Neuron (in vitro differentiated cells): ENCODE measurements around the gene PLA2G6.

ENCODE experiments used
- H2AFZ ChIP-seq: one replicate; pipeline ENCODE4 v1.6.1; 2013; ENCODE audit warnings: low read depth, mild to moderate bottlenecking, inconsistent platforms, low read length, moderate library complexity
- H3K27me3 ChIP-seq: one replicate; pipeline ENCODE4 v1.6.1; 2013; ENCODE audit warnings: low read length; ENCODE audit not compliant: insufficient read depth
- H3K36me3 ChIP-seq: one replicate; pipeline ENCODE4 v1.6.1; 2013; ENCODE audit warnings: low read length; ENCODE audit not compliant: insufficient read depth
- H3K4me1 ChIP-seq: one replicate; pipeline ENCODE4 v1.6.1; 2013; ENCODE audit warnings: low read length; ENCODE audit not compliant: insufficient read depth
- H3K4me3 ChIP-seq: 2 replicates; pipeline ENCODE4 v1.5.1; 2013; ENCODE audit warnings: mild to moderate bottlenecking, low read length, moderate library complexity
- H3K9me3 ChIP-seq: one replicate; pipeline ENCODE4 v1.6.1; 2013; ENCODE audit warnings: low read length

The PLA2G6 gene

GRCh38 chr22:38137876-38138687, 43.5 kb downstream of the PLA2G6 start:
- H2AFZ ChIP-seq: no peak overlapping the region
- H3K36me3 ChIP-seq: peaks cover 11% of the 10 kb centered on the region
- no peaks in the 10 kb centered on the region for H3K27me3 ChIP-seq
- no peaks in the 10 kb centered on the region for H3K9me3 ChIP-seq
- no peak overlapping the region for H3K4me3 ChIP-seq
- no peaks in the 10 kb centered on the region for H3K4me1 ChIP-seq

- H2AFZ ChIP-seq: no peak overlapping the region
- H3K36me3 ChIP-seq: peaks cover 17% of the 10 kb centered on the region
- no peaks in the 10 kb centered on the region for H3K27me3 ChIP-seq
- no peaks in the 10 kb centered on the region for H3K9me3 ChIP-seq
- no peak overlapping the region for H3K4me3 ChIP-seq
- H3K4me1 ChIP-seq: no peaks in the 10 kb centered on the region
These were observed 45.0 kb downstream of the PLA2G6 start for GRCh38 chr22:38136607-38137006.

GRCh38 chr22:38135133-38135706, 46.4 kb downstream of the PLA2G6 start:
- Histone ChIP-seq H3K9me3 (no peaks in the 10 kb centered on the region), H3K36me3 (peaks cover 17% of the 10 kb centered on the region), H2AFZ (no peak overlapping the region), H3K27me3 (no peaks in the 10 kb centered on the region), H3K4me1 (no peaks in the 10 kb centered on the region), H3K4me3 (no peak overlapping the region)

DNA sequence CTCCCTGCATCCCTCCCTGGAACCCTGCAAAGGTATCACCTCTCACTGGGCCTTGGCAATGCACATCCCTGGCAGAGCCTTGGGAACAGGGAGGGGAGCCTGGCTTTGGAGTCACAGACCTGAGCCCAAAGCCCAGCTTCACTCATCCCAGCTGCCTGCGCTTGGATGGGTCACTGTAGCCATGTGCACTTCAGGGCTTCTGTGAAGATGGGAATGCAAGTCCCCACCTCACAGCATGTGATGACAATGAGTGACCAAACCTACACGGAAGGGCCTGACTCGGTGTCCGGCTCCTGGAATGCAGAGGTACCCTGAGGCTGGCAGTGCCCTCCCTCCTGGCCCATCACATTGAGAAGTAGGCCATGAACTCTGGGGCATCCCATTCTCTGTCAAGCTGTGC, 48.3 kb downstream of the PLA2G6 start:
- peaks cover 17% of the 10 kb centered on the region for H3K36me3 ChIP-seq
- no peak overlapping the region for H2AFZ ChIP-seq
- H3K9me3 ChIP-seq: no peaks in the 10 kb centered on the region
- no peak overlapping the region for H3K4me3 ChIP-seq
- H3K27me3 ChIP-seq: no peaks in the 10 kb centered on the region
- no peaks in the 10 kb centered on the region for H3K4me1 ChIP-seq

GRCh38 chr22:38132794-38133193, 48.8 kb downstream of the PLA2G6 start:
- no peaks in the 10 kb centered on the region for H3K4me1 ChIP-seq
- H2AFZ ChIP-seq: no peak overlapping the region
- H3K36me3 ChIP-seq: peaks cover 13% of the 10 kb centered on the region
- H3K4me3 ChIP-seq: no peak overlapping the region
- no peaks in the 10 kb centered on the region for H3K9me3 ChIP-seq
- H3K27me3 ChIP-seq: no peaks in the 10 kb centered on the region

- H2AFZ ChIP-seq: no peak overlapping the region
- no peak overlapping the region for H3K4me3 ChIP-seq
- no peaks in the 10 kb centered on the region for H3K4me1 ChIP-seq
- H3K27me3 ChIP-seq: no peaks in the 10 kb centered on the region
- H3K36me3 ChIP-seq: peaks cover 13% of the 10 kb centered on the region
- H3K9me3 ChIP-seq: no peaks in the 10 kb centered on the region
These were observed 49.5 kb downstream of the PLA2G6 start for GRCh38 chr22:38132136-38132535.

- Histone ChIP-seq H2AFZ (no peak overlapping the region), H3K4me3 (no peak overlapping the region), H3K27me3 (no peaks in the 10 kb centered on the region), H3K4me1 (no peaks in the 10 kb centered on the region), H3K9me3 (no peaks in the 10 kb centered on the region), H3K36me3 (peaks cover 13% of the 10 kb centered on the region)
These were observed 50.2 kb downstream of the PLA2G6 start for GRCh38 chr22:38131399-38131798.

- Histone ChIP-seq H2AFZ (no peak overlapping the region), H3K9me3 (no peaks in the 10 kb centered on the region), H3K27me3 (no peaks in the 10 kb centered on the region), H3K36me3 (peaks cover 10% of the 10 kb centered on the region), H3K4me1 (no peaks in the 10 kb centered on the region), H3K4me3 (no peak overlapping the region)
These were observed 51.8 kb downstream of the PLA2G6 start for GRCh38 chr22:38129856-38130255.

- no peaks in the 10 kb centered on the region for H3K4me1 ChIP-seq
- no peaks in the 10 kb centered on the region for H3K9me3 ChIP-seq
- peaks cover 10% of the 10 kb centered on the region for H3K36me3 ChIP-seq
- no peak overlapping the region for H2AFZ ChIP-seq
- H3K27me3 ChIP-seq: no peaks in the 10 kb centered on the region
- no peak overlapping the region for H3K4me3 ChIP-seq
These were observed 52.6 kb downstream of the PLA2G6 start for GRCh38 chr22:38129021-38129420.

DNA sequence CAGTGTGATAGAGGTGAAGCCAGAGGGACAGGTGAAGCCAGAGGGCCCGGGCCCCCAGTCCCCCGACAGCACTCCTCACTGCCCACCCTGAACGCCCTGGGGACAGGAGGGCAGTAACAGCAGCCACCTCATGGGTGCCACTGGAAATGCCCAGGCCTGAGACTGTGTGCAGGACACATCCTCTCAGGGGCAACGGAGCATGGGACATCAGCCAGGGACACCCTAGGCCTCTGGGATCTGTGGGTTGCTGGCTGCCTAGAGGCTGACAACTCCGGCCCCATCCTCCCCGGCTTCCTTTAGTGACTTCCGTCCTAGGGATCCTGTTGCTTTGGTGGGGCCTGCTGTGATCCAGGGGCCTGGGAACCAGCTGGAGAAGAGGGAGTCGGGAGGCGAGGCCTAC, 53.8 kb downstream of the PLA2G6 start:
- Histone ChIP-seq H3K4me3 (no peak overlapping the region), H3K9me3 (no peaks in the 10 kb centered on the region), H2AFZ (no peak overlapping the region), H3K4me1 (no peaks in the 10 kb centered on the region), H3K27me3 (no peaks in the 10 kb centered on the region), H3K36me3 (peaks cover 6% of the 10 kb centered on the region)

DNA sequence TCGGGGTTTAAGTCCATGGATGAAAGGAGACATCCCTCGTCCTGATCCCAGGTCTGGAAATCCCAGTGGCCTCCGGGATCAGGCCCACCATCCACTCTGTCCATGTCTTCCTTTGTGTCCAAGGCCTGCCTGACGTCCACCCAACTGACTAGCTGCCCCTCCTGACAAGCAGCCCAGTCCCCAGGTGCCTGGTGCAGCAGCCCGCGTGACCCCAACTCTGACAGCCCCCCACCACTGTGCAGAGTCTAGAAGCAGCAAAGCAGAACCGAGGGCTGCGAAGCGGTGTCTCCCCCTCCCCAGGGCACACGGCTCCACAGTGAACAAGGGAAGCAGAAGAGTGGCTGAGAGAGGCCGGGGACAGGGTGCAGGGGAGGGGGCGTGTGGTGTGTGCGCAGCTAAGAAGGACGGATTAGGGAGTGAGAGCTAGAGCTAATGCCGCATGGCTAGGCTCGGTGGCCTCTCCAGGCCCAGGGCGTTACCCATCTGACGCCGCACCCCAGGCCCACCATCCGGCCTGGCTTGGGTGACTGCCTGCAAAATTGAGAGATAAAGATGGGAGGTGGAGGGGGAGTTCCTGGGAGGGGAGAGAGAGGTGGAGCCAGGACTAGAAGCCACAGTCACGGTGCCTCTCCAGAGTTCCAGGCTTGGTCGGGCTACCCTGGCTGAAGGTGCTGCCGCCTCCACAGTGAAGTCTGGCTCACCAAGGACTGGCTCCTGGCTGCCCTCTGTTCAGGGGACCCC, 54.5 kb downstream of the PLA2G6 start:
- no peak overlapping the region for H3K4me3 ChIP-seq
- no peaks in the 10 kb centered on the region for H3K27me3 ChIP-seq
- peaks cover under 1% of the 10 kb centered on the region for H3K36me3 ChIP-seq
- no peak overlapping the region for H2AFZ ChIP-seq
- H3K9me3 ChIP-seq: no peaks in the 10 kb centered on the region
- no peaks in the 10 kb centered on the region for H3K4me1 ChIP-seq

DNA sequence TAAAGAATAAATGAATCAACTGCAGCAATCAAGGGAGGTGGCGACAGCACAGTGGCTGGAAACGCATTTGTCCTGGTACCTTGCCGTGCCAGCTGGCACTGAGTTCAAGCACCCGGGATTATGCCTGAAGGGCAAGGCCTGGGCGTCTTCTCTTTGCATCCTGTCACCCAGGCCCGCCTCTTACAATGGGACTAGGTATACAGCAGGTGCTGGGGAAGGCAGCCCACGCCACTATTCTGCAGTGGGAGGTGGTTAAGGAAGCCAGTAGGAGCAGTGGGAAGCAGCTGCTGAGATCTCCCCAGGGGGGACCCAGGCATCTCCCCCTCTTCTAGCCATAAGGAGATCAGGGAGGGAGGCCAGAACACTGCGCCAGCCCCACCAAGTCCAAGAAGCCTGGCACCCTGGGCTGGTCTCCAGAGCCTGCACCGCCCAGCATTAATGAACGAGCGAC, 55.9 kb downstream of the PLA2G6 start:
- H3K36me3 ChIP-seq: no peaks in the 10 kb centered on the region
- H3K9me3 ChIP-seq: no peaks in the 10 kb centered on the region
- H2AFZ ChIP-seq: no peak overlapping the region
- H3K4me3 ChIP-seq: no peak overlapping the region
- no peaks in the 10 kb centered on the region for H3K4me1 ChIP-seq
- no peaks in the 10 kb centered on the region for H3K27me3 ChIP-seq

DNA sequence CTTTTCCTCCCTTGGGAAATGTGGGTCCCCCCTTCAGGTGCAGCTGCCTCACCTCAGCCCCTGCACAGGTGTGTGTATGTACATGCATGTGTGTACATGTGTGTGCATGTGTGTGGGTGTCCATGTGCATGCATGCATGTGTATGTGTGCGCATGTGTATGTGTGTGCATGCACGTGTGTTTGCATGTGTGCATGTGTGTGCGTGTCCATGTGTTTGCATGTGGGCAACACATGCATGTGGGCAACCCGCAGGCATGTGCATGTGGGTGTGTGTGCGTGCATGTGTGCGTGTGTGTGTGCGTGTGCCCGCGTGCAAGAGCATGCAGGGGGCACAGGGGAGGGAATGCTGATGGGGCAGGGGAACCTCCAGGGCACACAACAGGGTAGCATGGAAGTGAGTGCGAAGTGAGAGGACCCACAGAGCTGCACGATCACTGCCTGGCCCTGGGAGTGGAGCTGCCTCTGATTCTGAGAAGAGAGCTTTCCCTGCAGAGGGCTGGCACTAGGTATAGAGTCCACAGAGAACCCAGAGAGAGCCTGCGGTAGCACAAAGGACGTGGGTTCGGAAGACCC, 56.5 kb downstream of the PLA2G6 start:
- H3K27me3 ChIP-seq: no peaks in the 10 kb centered on the region
- H3K9me3 ChIP-seq: no peaks in the 10 kb centered on the region
- no peaks in the 10 kb centered on the region for H3K36me3 ChIP-seq
- no peak overlapping the region for H2AFZ ChIP-seq
- H3K4me3 ChIP-seq: no peak overlapping the region
- no peaks in the 10 kb centered on the region for H3K4me1 ChIP-seq
